HPDE6-E6E7 (cell line): ENCODE results near the gene IL6.
"Not testable (repeated sequence)": the region's sequence is repeated elsewhere in the genome, so short reads cannot be mapped to it uniquely, and the experiment has no call there.

ENCODE experiments used
- DNase-seq: peaks from one replicate; pipeline ENCODE4 v3.0.0; 2011; ENCODE audit warnings: missing footprints; ENCODE audit errors: extremely low spot score

The IL6 gene

GRCh38 chr7:22726907-22727713 lies at the start of gene IL6:
Gene IL6 (plus strand): TSS chr7:22727200. CDS start chr7:22727263, 63 bp downstream.
- no peak for DNase-seq

- not testable (repeated sequence) for DNase-seq
Observed at GRCh38 chr7:22677263-22677662, 49.7 kb upstream of the IL6 start.

GRCh38 chr7:22677680-22678079 lies 49.3 kb upstream of the IL6 start:
- DNase-seq: no peak

GRCh38 chr7:22680482-22680911 lies 46.5 kb upstream of the IL6 start:
- no peak for DNase-seq

- no peak for DNase-seq
Observed at GRCh38 chr7:22681312-22681711, 45.7 kb upstream of the IL6 start.

- no peak for DNase-seq
Observed at GRCh38 chr7:22681852-22682657, 44.9 kb upstream of the IL6 start.

GRCh38 chr7:22683379-22683778 lies 43.6 kb upstream of the IL6 start:
- no peak for DNase-seq

- DNase-seq: no peak
Observed at GRCh38 chr7:22686620-22687019, 40.4 kb upstream of the IL6 start.

GRCh38 chr7:22688084-22688483 lies 38.9 kb upstream of the IL6 start:
- no peak for DNase-seq

- DNase-seq: not testable (repeated sequence)
Observed at GRCh38 chr7:22688934-22689333, 38.1 kb upstream of the IL6 start.

GRCh38 chr7:22694597-22695207 lies 32.3 kb upstream of the IL6 start:
- no peak for DNase-seq

- no peak for DNase-seq
Observed at GRCh38 chr7:22695476-22696132, 31.4 kb upstream of the IL6 start.

GRCh38 chr7:22696541-22697228 lies 30.3 kb upstream of the IL6 start:
- peak; percentile 32 for DNase-seq

GRCh38 chr7:22697322-22697859 lies 29.6 kb upstream of the IL6 start:
- no peak for DNase-seq

- DNase-seq: no peak
Observed at GRCh38 chr7:22697876-22698606, 29.0 kb upstream of the IL6 start.

GRCh38 chr7:22698767-22699166 lies 28.2 kb upstream of the IL6 start:
- DNase-seq: no peak

- DNase-seq: no peak
Observed at GRCh38 chr7:22700559-22701002, 26.4 kb upstream of the IL6 start.

- no peak for DNase-seq
Observed at GRCh38 chr7:22702516-22702915, 24.5 kb upstream of the IL6 start.

- not testable (repeated sequence) for DNase-seq
Observed at GRCh38 chr7:22703107-22703855, 23.7 kb upstream of the IL6 start.
